Gastroesophageal sphincter (tissue), 3 donors: ENCODE data around the gene FAM3B.

Source experiments
- CTCF ChIP-seq, 4 experiments: fragments of 200-600 bp in 2 of 4; fragments of 450-650 bp in 2 of 4; sonication (generic) in 1 of 4; IDR thresholded peaks; one replicate each; pipeline ENCODE4 v1.5.1; 2017 to 2019; ENCODE audit warnings: antibody characterized with exemption in 4 of 4, mild to moderate bottlenecking in 2 of 4, moderate library complexity in 2 of 4
- EP300 ChIP-seq: sonication (generic); formaldehyde crosslinking; IDR thresholded peaks from one replicate; pipeline ENCODE4 v1.6.1; 2017; ENCODE audit warnings: antibody characterized with exemption, mild to moderate bottlenecking
- POLR2A ChIP-seq, 2 donors: fragments of 450-650 bp; IDR thresholded peaks; one replicate each; pipeline ENCODE4 v1.6.1; 2017; ENCODE audit warnings: antibody characterized with exemption in 2 of 2, mild to moderate bottlenecking in 2 of 2, moderate library complexity in 1 of 2

- TF ChIP-seq CTCF (IDR thresholded peaks at IDR 0.05) = no peak
- TF ChIP-seq EP300 = no peak
- TF ChIP-seq POLR2A (IDR thresholded peaks at IDR 0.05) = no peak
Observed at GRCh38 chr21:41316200-41317062, at the start of gene FAM3B.
